GM15510 (cell line): Measurements from ENCODE around the gene PRDM5.

ENCODE experiments used
- POLR2A ChIP-seq: IDR thresholded peaks from 3 replicates; pipeline ENCODE4 v1.6.1; 2011; ENCODE audit warnings: borderline replicate concordance; ENCODE audit not compliant: insufficient read length; ENCODE audit errors: extremely low read depth

PRDM5 gene

GRCh38 chr4:120704538-120704937, 218.0 kb downstream of the PRDM5 start:
- no peak for TF ChIP-seq POLR2A

DNA sequence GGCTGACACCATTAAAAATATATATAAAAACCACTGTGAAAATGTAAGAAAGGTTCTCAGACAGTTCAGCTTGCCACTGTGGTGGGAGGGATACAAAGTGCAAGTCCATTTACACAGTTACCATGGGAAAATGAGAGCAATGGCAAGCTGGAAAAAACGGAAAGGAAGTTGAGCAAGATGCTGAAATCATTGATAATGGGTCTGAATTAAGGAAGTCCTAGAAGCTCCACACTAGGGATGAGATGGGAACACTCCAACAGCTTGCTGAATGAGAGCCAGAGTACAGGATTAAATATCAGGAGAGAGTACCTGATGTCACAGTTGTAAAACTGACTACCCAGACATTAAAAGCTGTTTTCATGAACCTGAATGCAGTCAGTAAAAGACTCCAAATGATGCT, 218.6 kb downstream of the PRDM5 start:
- no peak for TF ChIP-seq POLR2A

DNA sequence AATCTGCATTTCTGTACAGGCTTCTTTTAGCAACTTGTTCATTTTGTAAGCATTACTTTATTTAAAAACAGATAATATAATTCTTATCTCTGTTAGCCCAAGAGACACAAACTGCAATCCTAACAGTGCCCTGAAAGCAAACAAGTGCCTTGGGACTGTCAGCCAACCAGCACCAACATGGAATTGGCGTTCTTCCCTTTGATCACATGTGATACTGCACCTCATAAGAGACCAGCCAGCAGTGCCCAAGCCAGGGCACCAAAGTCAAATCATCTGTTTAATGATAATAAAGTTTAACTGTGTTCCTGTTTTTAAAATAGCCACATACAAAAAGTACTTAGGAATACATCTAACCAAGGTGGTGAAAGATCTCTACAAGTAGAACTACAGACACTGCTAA, 223.2 kb downstream of the PRDM5 start:
- TF ChIP-seq POLR2A, result no peak

DNA sequence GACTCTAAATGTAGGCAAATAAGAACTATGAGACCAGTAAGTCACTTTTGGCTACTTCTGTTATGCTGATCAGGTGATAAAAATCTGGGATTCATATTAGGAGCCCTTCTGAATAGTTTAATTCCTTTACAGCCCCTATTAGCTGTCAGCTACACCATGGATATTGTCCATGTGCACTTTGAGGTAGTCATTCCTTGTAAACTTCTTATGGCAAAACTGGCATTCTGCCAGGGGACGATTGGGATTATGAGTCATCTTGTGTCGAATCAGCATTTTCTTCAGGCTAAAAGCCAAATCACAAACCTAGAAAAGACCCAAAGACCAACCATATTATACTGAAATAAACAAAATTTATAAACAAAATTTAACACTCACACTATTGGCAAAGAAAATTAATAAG, 227.6 kb downstream of the PRDM5 start:
- TF ChIP-seq POLR2A, result no peak

DNA sequence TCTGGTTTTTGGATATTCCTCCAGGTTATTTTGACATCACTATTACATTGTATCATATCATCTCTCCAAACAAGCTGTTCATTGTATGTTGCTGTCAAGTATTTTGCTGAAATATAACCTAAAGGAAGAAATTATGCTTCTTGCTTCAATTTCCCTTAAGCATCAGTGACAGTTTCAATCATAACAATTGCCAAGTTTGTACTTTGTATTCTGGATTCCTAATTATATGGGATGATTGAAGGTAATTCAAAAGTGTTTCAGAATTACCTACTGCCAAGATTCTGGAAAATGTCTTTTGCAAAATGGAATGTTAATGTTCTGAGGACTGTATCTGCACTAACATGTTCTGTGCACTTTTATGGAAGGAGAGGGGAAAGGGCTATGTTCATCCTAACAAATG, 228.7 kb downstream of the PRDM5 start:
- no peak for TF ChIP-seq POLR2A

DNA sequence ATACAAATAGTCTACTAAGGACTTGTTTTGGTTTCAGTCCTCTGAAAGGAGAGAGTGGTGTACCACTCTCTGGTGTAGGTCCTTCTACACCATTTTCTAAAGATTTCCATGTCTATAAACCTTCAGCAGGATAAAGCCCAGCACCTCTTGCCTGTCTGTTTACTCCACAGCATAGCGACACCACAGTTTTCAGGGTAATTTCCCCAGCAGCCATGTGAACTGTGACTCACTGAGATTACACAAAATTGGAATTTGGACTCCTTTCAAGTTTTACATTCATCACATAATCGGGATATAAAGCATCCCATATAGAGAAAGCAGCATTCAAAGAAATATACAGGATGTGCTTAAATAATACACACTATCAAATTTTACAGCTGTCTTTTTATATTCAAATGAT, 229.6 kb downstream of the PRDM5 start:
- TF ChIP-seq POLR2A, result no peak

DNA sequence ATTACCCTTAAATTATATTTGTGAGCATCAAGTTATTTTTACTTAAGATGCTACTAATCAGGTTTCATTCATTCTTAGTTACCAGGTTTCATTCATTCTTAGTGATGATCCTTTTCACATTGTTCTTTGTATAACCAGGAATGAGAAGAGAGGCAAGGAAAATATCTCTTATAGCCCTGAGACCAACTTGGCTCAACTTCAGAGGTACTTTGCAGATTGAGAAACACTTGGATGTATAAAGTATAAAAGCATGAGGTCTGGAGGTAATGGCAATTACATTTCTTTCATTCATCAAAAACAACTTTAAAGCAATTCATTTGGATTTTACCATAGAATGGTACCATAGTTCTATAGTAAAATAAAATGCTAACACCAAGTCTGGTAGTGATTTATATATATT, 231.0 kb downstream of the PRDM5 start:
- no peak for TF ChIP-seq POLR2A

DNA sequence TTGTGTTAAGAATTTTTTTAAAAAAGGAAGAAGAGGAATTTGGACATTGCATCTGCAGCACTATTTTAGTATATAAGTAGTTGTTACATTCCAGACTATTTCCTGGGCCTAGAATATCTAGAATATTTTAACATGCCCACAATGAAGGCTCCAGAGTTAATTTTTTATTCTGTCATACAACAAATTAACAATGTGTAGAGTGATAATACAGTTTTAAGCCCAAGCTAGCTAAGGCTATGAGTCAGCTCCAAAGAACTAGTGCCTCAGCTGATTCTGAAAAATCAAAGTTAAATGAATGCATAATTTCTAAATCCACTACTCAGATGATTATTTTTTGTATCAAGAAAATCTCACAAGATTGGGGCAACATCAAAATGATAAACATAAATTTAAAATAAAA, 231.4 kb downstream of the PRDM5 start:
- TF ChIP-seq POLR2A, result no peak

DNA sequence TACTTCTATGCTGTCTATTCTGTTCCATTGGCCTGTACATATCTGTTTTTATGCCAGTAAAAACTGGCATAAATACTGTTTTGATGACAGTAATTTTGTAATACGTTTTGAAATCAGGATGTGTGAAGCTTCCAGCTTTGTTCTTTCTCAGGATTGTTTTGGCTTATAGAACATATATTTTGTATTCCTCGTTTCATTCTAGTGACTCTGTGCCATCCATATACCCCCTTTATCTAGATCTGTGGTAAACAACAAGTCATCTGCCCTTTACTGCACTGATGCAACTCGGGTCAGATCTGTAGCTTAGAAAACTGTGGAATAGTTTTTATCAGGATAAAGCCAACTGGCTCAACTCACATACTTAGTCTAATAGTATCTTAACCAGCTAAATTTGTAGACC, 233.7 kb downstream of the PRDM5 start:
- TF ChIP-seq POLR2A, result no peak

DNA sequence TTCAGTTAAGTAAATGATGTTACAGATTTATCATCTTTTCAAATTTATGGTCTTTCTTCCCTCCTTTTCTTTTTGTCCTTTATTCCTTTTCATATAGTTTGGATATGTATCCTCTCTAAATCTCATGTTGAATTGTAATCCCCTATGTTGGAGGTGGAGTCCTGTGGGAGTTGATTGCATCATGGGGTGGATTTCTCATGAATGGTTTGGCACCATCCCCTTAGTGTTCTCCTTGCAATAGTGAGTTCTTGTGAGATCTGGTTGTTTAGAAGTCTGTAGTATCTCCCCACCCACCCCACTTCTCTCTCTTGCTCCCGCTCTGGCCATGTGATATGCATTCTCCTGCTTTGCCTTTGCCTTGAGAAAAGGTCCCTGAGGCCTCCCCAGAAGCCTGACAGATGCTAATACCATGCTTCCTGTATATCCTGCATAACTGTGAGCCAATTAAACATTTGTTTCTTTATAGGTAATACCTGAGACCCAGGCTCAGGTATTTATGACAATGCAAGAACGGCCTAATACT, 236.7 kb downstream of the PRDM5 start:
- TF ChIP-seq POLR2A, result no peak

- no peak for TF ChIP-seq POLR2A
Measured at GRCh38 chr4:120683897-120684540, 238.5 kb downstream of the PRDM5 start.

DNA sequence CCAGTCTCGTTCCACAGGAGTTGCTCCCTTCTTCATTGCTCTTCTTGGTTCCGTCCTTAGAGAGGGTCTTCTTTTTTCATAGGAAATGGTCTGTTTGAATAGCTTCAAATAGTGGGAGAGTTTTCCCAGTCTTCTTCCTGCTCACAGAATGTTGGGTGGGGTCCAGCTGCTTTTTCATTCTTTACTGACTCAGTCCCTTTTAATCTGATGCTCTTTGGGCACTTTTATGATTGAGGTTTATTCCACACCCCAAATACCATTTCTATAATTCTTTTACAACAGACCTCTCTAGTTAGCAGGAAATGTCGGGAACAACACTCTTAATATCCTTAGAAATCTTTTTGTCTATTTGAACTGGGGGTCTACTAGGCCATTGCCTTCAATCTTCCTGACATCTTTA, 239.5 kb downstream of the PRDM5 start:
- no peak for TF ChIP-seq POLR2A

GRCh38 chr4:120680647-120681228, 241.8 kb downstream of the PRDM5 start:
- TF ChIP-seq POLR2A, result no peak

DNA sequence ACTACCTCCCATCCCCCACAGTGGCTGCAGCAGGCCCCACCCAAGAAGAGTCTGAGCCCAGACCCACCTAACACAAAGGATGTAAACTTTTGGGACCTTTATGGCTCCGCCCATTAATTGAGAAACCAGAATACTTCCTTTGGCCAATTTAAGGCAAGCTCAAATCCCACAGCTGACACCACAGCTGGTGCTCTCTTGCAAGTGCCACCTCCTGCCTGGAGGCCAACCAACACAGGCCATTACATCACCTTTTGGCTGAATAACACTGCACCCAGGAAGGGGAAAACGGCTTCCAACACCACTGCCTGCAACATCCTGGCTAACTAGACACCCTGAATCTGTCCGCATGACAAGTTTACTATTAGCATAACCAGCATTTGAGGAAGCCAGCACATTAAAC, 248.8 kb downstream of the PRDM5 start:
- no peak for TF ChIP-seq POLR2A

GRCh38 chr4:120672558-120673147, 249.9 kb downstream of the PRDM5 start:
- no peak for TF ChIP-seq POLR2A

DNA sequence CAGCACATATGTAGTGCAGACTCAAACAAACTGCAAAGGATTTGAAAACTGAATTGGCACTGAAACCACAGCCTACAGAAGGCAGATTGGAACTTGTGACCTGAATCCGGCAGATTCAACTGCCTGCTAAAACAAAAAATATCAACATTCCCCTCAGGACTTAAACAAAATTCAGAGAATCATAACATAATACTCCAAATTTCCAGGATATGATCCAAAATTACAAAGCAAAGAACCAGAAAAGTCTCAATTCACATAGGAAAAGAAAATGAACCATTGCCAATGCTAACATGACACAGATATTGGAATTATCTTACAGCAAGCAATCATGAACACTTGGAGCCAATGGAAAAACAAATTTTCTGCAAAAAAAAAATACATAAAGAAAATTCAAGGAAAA, 250.4 kb downstream of the PRDM5 start:
- no peak for TF ChIP-seq POLR2A
